ENCODE data around the gene CYBC1.

CYBC1 gene

GRCh38 chr17:82440469-82440981 lies 10.0 kb downstream of the CYBC1 start:
- TF ChIP-seq, protein P1, sequence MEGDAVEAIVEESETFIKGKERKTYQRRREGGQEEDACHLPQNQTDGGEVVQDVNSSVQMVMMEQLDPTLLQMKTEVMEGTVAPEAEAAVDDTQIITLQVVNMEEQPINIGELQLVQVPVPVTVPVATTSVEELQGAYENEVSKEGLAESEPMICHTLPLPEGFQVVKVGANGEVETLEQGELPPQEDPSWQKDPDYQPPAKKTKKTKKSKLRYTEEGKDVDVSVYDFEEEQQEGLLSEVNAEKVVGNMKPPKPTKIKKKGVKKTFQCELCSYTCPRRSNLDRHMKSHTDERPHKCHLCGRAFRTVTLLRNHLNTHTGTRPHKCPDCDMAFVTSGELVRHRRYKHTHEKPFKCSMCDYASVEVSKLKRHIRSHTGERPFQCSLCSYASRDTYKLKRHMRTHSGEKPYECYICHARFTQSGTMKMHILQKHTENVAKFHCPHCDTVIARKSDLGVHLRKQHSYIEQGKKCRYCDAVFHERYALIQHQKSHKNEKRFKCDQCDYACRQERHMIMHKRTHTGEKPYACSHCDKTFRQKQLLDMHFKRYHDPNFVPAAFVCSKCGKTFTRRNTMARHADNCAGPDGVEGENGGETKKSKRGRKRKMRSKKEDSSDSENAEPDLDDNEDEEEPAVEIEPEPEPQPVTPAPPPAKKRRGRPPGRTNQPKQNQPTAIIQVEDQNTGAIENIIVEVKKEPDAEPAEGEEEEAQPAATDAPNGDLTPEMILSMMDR (IDR thresholded peaks at IDR 0.05; ENCODE audit: insufficient read depth, missing control alignments) = no peak

GRCh38 chr17:82439829-82440365 lies 10.7 kb downstream of the CYBC1 start:
- FAIRE-seq (no peak), DNase-seq (ENCODE audit: insufficient read length, low spot score) (no peak)

More at GRCh38 chr17:82440469-82440981, 10.0 kb downstream of the CYBC1 start:
- FAIRE-seq (no peak), DNase-seq (ENCODE audit: insufficient read length, low spot score) (no peak)

GRCh38 chr17:82439194-82439828 lies 11.2 kb downstream of the CYBC1 start:
- FAIRE-seq (no peak), DNase-seq (ENCODE audit: insufficient read length, low spot score) (no peak)
- TF ChIP-seq, protein P1 (IDR thresholded peaks at IDR 0.05; ENCODE audit: insufficient read depth, missing control alignments) = no peak

More at GRCh38 chr17:82439829-82440365, 10.7 kb downstream of the CYBC1 start:
- TF ChIP-seq, protein P1 (IDR thresholded peaks at IDR 0.05; ENCODE audit: insufficient read depth, missing control alignments) = no peak

GRCh38 chr17:82438401-82439193 lies 12.0 kb downstream of the CYBC1 start:
- TF ChIP-seq, protein P1 (IDR thresholded peaks at IDR 0.05; ENCODE audit: insufficient read depth, missing control alignments) = no peak
- no peak for DNase-seq (ENCODE audit: insufficient read length, low spot score)
- FAIRE-seq = no peak

GRCh38 chr17:82437325-82437668 lies 13.3 kb downstream of the CYBC1 start:
- no peak for FAIRE-seq
- TF ChIP-seq, protein P1 (IDR thresholded peaks at IDR 0.05; ENCODE audit: insufficient read depth, missing control alignments) = no peak
- no peak for DNase-seq (ENCODE audit: insufficient read length, low spot score)

DNA sequence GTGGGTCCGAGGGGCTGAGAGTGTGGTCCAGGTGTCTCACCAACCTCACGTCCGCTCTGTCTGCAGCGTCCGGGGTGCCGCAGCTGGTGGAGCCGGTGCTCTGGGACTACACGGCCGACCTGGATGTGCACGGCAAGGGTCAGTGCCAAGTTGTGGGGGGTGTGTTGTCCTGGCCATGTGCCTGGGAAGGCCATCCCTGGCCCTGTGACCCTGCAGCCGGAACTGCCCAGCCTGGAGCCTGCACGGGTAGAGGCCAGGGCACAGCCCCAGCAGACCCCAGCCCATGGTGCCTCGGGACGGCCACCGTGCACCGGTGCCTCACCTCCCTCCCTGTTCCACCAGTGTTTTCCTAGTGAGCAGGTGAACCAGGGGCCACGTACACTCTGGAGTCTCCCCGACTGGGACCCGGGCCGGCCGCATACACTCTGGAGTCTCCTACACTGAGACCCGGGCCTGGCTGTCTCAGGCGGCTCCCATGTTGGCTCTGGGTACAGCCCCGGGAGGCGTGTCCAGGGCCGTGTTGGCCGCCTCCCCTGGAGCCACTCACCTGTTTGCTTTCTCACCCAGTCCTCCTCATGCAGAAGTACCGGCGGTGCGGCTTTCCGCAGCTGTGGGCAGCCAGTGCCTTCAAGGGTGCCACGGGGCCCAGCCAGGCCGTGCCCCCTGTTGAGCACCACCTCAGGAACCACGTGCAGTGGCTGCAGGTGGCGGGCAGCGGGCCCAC lies 13.8 kb downstream of the CYBC1 start:
- FAIRE-seq (no peak), DNase-seq (ENCODE audit: insufficient read length, low spot score) (no peak)
- TF ChIP-seq, protein P1 (IDR thresholded peaks at IDR 0.05; ENCODE audit: insufficient read depth, missing control alignments) = no peak
